ENCODE measurements around the gene C12orf56.
"Not testable (repeated sequence)": the region's sequence is repeated elsewhere in the genome, so short reads cannot be mapped to it uniquely, and the experiment has no call there.

The C12orf56 gene

GRCh38 chr12:64296301-64296700 is 94.3 kb downstream of the C12orf56 start:
- ATAC-seq: no peak
- no peak for TF ChIP-seq SNAI2 (CRISPR knock-in tag; IDR thresholded peaks at IDR 0.05)
- no peak for TF ChIP-seq ZFP3 (CRISPR knock-in tag; IDR thresholded peaks at IDR 0.05)
- TF ChIP-seq ZNF565 (CRISPR knock-in tag; conservative IDR thresholded peaks at IDR 0.05; ENCODE audit: low read depth): no peak
- TF ChIP-seq ZNF70 (CRISPR knock-in tag; IDR thresholded peaks at IDR 0.05): no peak
- TF ChIP-seq, protein P1, sequence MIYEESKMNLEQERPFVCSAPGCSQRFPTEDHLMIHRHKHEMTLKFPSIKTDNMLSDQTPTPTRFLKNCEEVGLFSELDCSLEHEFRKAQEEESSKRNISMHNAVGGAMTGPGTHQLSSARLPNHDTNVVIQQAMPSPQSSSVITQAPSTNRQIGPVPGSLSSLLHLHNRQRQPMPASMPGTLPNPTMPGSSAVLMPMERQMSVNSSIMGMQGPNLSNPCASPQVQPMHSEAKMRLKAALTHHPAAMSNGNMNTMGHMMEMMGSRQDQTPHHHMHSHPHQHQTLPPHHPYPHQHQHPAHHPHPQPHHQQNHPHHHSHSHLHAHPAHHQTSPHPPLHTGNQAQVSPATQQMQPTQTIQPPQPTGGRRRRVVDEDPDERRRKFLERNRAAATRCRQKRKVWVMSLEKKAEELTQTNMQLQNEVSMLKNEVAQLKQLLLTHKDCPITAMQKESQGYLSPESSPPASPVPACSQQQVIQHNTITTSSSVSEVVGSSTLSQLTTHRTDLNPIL (CRISPR knock-in tag; IDR thresholded peaks at IDR 0.05; ENCODE audit: low read depth): no peak
- TF ChIP-seq CSDC2 (CRISPR knock-in tag; IDR thresholded peaks at IDR 0.05): no peak
- TF ChIP-seq ZNF8 (CRISPR knock-in tag; IDR thresholded peaks at IDR 0.05): no peak
- TF ChIP-seq TOX (CRISPR knock-in tag; IDR thresholded peaks at IDR 0.05; ENCODE audit: borderline replicate concordance): no peak
- no peak for TF ChIP-seq ARNTL (CRISPR knock-in tag; IDR thresholded peaks at IDR 0.05; ENCODE audit: borderline replicate concordance, low read depth)
- no peak for TF ChIP-seq BACH2 (CRISPR knock-in tag; IDR thresholded peaks at IDR 0.05; ENCODE audit: borderline replicate concordance)
- no peak for TF ChIP-seq ZC3H10 (CRISPR knock-in tag; IDR thresholded peaks at IDR 0.05)
- TF ChIP-seq RARB (CRISPR knock-in tag; IDR thresholded peaks at IDR 0.05): no peak
- TF ChIP-seq ZFP30 (CRISPR knock-in tag; IDR thresholded peaks at IDR 0.05): no peak
- no peak for TF ChIP-seq GLIS3 (CRISPR knock-in tag; IDR thresholded peaks at IDR 0.05)
- TF ChIP-seq PPARA (CRISPR knock-in tag; IDR thresholded peaks at IDR 0.05; ENCODE audit: borderline replicate concordance): no peak

DNA sequence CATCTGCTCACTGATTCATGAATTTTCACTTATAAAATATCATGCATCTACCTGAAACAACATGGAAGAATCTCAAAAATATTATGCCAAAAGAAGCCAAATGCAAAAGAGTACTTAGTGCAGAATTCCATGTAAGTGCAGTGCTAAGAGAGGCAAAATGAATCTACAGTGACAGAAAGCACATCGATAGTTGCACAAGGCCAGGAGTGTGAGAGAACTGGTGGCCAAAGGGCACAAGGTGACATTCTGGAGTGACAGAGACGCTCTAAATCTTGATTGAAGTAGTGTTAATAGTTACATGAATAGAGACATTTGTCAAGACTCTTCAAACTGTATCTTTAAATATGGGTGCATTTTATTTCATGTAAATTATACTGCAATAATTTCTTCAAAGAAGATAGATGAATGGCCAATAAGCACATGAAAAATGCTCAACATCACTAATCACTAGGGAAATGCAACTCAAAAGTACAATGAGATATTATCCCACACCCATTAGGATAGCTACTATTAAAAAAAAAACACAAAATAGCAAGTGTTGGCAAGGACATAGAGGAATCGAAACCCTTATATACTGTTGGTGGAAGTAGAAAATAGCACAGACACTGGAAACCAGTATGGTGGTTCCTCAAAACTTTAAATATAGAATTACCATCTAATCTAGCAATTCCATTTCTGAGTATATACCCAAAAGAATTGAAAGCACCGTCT is 96.7 kb downstream of the C12orf56 start:
- ATAC-seq: no peak
- TF ChIP-seq RARB (CRISPR knock-in tag; IDR thresholded peaks at IDR 0.05) (no peak), CSDC2 (CRISPR knock-in tag; IDR thresholded peaks at IDR 0.05) (no peak), GLIS3 (CRISPR knock-in tag; IDR thresholded peaks at IDR 0.05) (no peak), ESRRG (CRISPR knock-in tag; IDR thresholded peaks at IDR 0.05) (no peak), TOX (CRISPR knock-in tag; IDR thresholded peaks at IDR 0.05; ENCODE audit: borderline replicate concordance) (no peak), ZNF70 (CRISPR knock-in tag; IDR thresholded peaks at IDR 0.05) (no peak), ISL1 (CRISPR knock-in tag; IDR thresholded peaks at IDR 0.05) (no peak)

DNA sequence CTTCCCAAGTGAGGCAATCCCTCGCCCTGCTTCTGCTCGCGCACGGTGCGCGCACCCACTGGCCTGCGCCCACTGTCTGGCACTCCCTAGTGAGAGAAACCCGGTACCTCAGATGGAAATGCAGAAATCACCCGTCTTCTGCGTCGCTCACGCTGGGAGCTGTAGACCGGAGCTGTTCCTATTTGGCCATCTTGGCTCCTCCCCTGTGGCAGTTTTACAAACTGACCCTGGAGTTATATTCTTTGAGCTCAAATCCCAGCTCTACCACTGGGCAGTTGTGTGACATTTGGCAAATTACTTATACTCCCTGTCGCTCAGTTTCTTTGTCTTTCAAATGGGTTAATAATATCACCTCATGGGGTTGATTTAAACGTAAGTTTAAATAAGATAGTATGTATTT is 97.4 kb downstream of the C12orf56 start:
- not testable (repeated sequence) for ATAC-seq

GRCh38 chr12:64286521-64286920 is 104.0 kb downstream of the C12orf56 start:
- TF ChIP-seq TSHZ2 (CRISPR knock-in tag; IDR thresholded peaks at IDR 0.05): no peak
- TF ChIP-seq CSRNP3 (CRISPR knock-in tag; IDR thresholded peaks at IDR 0.05): no peak
- TF ChIP-seq ESRRG (CRISPR knock-in tag; IDR thresholded peaks at IDR 0.05): no peak
- TF ChIP-seq POU6F1 (CRISPR knock-in tag; IDR thresholded peaks at IDR 0.05; ENCODE audit: borderline replicate concordance, low read depth): no peak
- TF ChIP-seq ZNF8 (CRISPR knock-in tag; IDR thresholded peaks at IDR 0.05): no peak
- no peak for ATAC-seq

DNA sequence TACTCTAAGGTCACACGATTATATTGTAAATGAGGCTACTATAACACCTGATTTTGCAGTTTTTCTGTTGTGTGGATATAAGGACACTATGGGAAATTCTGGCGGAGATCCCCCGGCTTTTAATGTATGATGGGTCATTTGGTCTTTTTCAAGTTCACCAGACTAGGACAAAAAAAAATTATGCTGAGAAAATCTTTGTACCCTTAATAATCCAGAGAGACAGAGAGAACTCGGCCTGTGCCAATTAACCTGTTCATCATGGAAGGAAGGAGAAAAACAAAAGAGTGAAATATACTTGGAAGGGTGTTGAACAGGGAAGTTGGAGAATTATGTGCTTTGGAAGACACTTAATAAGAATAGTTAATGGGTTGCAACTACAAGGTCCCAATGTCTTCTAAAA is 106.3 kb downstream of the C12orf56 start:
- no peak for ATAC-seq
- TF ChIP-seq TSHZ2 (CRISPR knock-in tag; IDR thresholded peaks at IDR 0.05): no peak
- no peak for TF ChIP-seq ZFP3 (CRISPR knock-in tag; IDR thresholded peaks at IDR 0.05)
- TF ChIP-seq GLIS3 (CRISPR knock-in tag; IDR thresholded peaks at IDR 0.05): no peak
- no peak for TF ChIP-seq CSRNP3 (CRISPR knock-in tag; IDR thresholded peaks at IDR 0.05)
- TF ChIP-seq TCF4 (CRISPR knock-in tag; IDR thresholded peaks at IDR 0.05; ENCODE audit: borderline replicate concordance): no peak
